Fibroblast of lung (primary cell): Measurements from ENCODE around the gene SERTAD3.

ENCODE experiments used
- EZH2 ChIP-seq: IDR thresholded peaks from 2 replicates; pipeline ENCODE4 v1.5.1; 2012; ENCODE audit warnings: low read length, control low read depth, mild to moderate bottlenecking; ENCODE audit errors: missing control alignments
- TF ChIP-seq, protein P1 (sequence below), 2 donors: IDR thresholded peaks in 1 of 2; conservative IDR thresholded peaks in 1 of 2; 1 replicate in 1 of 2; 2 replicates in 1 of 2; pipeline ENCODE4 v1.5.1; 2011 to 2012; ENCODE audit warnings: low read length in 2 of 2, control low read depth in 1 of 2, inconsistent platforms in 1 of 2, low read depth in 1 of 2, mild to moderate bottlenecking in 1 of 2

DNA sequence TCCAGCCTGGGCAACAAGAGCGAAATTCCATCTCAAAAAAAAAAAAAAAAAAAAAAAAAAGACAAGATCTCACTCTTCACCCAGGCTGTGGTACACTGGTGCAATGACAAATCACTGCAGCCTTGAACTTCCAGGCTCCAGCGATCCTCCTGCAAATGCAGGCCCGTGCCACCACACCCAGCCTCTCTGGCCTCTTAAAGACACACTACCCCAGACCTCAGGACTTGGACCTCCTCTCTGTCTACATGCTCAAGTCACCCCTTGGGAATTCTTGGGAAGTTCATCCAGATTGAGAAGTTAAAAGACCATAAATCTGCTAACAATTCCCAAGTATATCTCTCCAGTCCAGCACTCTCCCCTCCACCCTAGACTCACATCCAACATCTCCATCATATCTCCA, 43.6 kb downstream of the SERTAD3 start:
- TF ChIP-seq EZH2: no peak
- TF ChIP-seq, protein P1, sequence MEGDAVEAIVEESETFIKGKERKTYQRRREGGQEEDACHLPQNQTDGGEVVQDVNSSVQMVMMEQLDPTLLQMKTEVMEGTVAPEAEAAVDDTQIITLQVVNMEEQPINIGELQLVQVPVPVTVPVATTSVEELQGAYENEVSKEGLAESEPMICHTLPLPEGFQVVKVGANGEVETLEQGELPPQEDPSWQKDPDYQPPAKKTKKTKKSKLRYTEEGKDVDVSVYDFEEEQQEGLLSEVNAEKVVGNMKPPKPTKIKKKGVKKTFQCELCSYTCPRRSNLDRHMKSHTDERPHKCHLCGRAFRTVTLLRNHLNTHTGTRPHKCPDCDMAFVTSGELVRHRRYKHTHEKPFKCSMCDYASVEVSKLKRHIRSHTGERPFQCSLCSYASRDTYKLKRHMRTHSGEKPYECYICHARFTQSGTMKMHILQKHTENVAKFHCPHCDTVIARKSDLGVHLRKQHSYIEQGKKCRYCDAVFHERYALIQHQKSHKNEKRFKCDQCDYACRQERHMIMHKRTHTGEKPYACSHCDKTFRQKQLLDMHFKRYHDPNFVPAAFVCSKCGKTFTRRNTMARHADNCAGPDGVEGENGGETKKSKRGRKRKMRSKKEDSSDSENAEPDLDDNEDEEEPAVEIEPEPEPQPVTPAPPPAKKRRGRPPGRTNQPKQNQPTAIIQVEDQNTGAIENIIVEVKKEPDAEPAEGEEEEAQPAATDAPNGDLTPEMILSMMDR (conservative IDR thresholded peaks at IDR 0.05 in 1 of 2, IDR thresholded peaks at IDR 0.05 in 1 of 2; ENCODE audit: low read depth in 1 of 2, low read length in 2 of 2): no peak
